OCI-LY3 (cell line): Measurements from ENCODE around the gene SH3GL3.

Source experiments
- H2AFZ ChIP-seq: fragments of 200-600, 300-600 bp; shearing (Covaris generic); 2 replicates; pipeline ENCODE4 v1.6.0; 2014; ENCODE audit warnings: antibody characterized with exemption, low read depth, low read length
- H3K27ac ChIP-seq: fragments of 200-600, 300-600 bp; sonication (generic); 2 replicates; pipeline ENCODE4 v1.5.1; 2014; ENCODE audit warnings: mild to moderate bottlenecking, low read length, moderate library complexity, mixed read lengths
- H3K27me3 ChIP-seq: fragments of 200-600, 300-600 bp; sonication (generic); 2 replicates; pipeline ENCODE4 v1.6.1; 2014; ENCODE audit warnings: low read depth, low read length, mixed read lengths
- H3K36me3 ChIP-seq: fragments of 200-600, 300-600 bp; sonication (generic); replicated peaks from 2 replicates; pipeline ENCODE3; 2014; ENCODE audit warnings: low read depth, low read length, mixed read lengths
- H3K4me1 ChIP-seq: fragments of 300-600, 200-600 bp; sonication (generic); 2 replicates; pipeline ENCODE4 v1.6.1; 2014; ENCODE audit warnings: low read length, mixed read lengths
- H3K4me2 ChIP-seq: fragments of 200-600, 300-600 bp; sonication (generic); 2 replicates; pipeline ENCODE4 v1.6.1; 2014; ENCODE audit warnings: low read length, mixed read lengths
- H3K4me3 ChIP-seq: fragments of 300-600, 200-600 bp; sonication (generic); 2 replicates; pipeline ENCODE4 v1.5.1; 2014; ENCODE audit warnings: antibody characterized with exemption, mild to moderate bottlenecking, low read length, moderate library complexity
- H3K79me2 ChIP-seq: fragments of 300-600, 200-600 bp; shearing (Covaris generic); 2 replicates; pipeline ENCODE4 v1.6.1; 2014; ENCODE audit warnings: mild to moderate bottlenecking, low read length, mixed read lengths
- H3K9ac ChIP-seq: fragments of 300-600, 200-600 bp; shearing (Covaris generic); 2 replicates; pipeline ENCODE4 v1.6.0; 2014; ENCODE audit warnings: mild to moderate bottlenecking, low read length, moderate library complexity
- H3K9me3 ChIP-seq: fragments of 200-600, 300-600 bp; shearing (Covaris generic); 2 replicates; pipeline ENCODE4 v1.6.1; 2014; ENCODE audit warnings: low read length, mixed read lengths; ENCODE audit not compliant: insufficient read depth
- H4K20me1 ChIP-seq: fragments of 200-600, 300-600 bp; sonication (generic); 2 replicates; pipeline ENCODE4 v1.6.1; 2016; ENCODE audit warnings: low read length, mixed read lengths; ENCODE audit not compliant: insufficient read depth
- EZH2phosphoT487 ChIP-seq: fragments of 200-600 bp; shearing (Covaris generic); IDR thresholded peaks from 2 replicates; pipeline ENCODE4 v1.6.1; 2018; ENCODE audit warnings: antibody characterized with exemption, mixed run types, low read depth
- TF ChIP-seq, protein P1 (sequence below): fragments of 200-600, 300-600 bp; sonication (generic); IDR thresholded peaks from 2 replicates; pipeline ENCODE4 v1.5.1; 2014; ENCODE audit warnings: antibody characterized with exemption, low read length, low read depth

SH3GL3 gene

DNA sequence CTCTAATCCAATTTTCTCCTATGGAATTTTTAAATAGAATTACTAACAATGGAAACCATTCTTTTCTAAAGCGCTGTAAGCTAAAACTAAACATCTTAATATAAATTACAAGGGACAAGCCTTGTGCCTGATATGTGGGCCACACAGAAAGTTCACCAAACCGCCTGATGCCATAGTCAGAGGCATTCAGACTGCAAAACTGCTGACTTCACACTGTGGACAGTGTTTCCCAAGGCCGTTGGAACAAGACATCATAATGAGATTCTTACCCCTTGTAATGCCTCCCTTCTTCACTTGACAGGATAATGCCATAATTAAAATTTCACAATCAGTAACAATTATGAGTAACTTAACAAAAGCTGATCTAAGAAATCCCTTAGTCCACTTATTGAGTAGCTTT lies 14.9 kb downstream of the SH3GL3 start:
- Histone ChIP-seq H4K20me1 (no peaks in the 10 kb centered on the region), H3K9me3 (no peaks in the 10 kb centered on the region), H3K4me2 (no peak overlapping the region), H3K9ac (no peak overlapping the region), H3K27ac (no peak overlapping the region), H3K4me3 (no peak overlapping the region), H3K79me2 (no peaks in the 10 kb centered on the region), H3K27me3 (peaks cover 3% of the 10 kb centered on the region; the same call in 1 of the 2 replicates), H3K36me3 (no peaks in the 10 kb centered on the region), H3K4me1 (no peaks in the 10 kb centered on the region), H2AFZ (no peak overlapping the region)
- no peak for TF ChIP-seq EZH2phosphoT487
- TF ChIP-seq, protein P1, sequence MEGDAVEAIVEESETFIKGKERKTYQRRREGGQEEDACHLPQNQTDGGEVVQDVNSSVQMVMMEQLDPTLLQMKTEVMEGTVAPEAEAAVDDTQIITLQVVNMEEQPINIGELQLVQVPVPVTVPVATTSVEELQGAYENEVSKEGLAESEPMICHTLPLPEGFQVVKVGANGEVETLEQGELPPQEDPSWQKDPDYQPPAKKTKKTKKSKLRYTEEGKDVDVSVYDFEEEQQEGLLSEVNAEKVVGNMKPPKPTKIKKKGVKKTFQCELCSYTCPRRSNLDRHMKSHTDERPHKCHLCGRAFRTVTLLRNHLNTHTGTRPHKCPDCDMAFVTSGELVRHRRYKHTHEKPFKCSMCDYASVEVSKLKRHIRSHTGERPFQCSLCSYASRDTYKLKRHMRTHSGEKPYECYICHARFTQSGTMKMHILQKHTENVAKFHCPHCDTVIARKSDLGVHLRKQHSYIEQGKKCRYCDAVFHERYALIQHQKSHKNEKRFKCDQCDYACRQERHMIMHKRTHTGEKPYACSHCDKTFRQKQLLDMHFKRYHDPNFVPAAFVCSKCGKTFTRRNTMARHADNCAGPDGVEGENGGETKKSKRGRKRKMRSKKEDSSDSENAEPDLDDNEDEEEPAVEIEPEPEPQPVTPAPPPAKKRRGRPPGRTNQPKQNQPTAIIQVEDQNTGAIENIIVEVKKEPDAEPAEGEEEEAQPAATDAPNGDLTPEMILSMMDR, result no peak

DNA sequence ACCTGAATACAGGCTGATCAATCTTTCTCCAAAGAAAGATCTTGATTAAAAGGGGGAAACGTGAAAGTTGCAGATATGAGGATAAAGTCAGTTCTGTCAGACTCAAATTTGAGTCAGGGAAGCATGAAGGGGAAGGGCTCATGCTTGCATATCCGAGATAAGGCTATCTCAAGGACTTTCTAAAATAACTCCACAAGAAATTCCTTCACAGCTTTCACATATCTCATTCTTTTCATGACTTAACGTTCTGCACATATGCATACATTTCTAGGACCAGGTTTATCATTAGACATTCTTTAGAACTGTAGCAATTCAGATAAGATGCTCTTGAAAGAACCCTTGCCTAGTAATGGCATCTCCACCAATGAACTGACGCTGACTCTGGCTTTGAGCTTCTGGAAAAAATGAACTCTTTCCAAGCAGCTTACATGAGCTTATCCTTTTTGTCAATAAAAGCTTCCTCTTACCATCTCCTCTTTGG lies 15.9 kb downstream of the SH3GL3 start:
- peaks cover 3% of the 10 kb centered on the region; the same call in 1 of the 2 replicates for H3K27me3 ChIP-seq
- no peaks in the 10 kb centered on the region for H3K36me3 ChIP-seq
- no peak overlapping the region for H3K9ac ChIP-seq
- no peaks in the 10 kb centered on the region for H3K9me3 ChIP-seq
- H4K20me1 ChIP-seq, result no peaks in the 10 kb centered on the region
- no peak for TF ChIP-seq EZH2phosphoT487
- TF ChIP-seq, protein P1, result no peak
- no peaks in the 10 kb centered on the region for H3K4me1 ChIP-seq
- H2AFZ ChIP-seq, result no peak overlapping the region
- H3K79me2 ChIP-seq, result no peaks in the 10 kb centered on the region
- H3K4me2 ChIP-seq, result no peak overlapping the region
- H3K4me3 ChIP-seq, result no peak overlapping the region
- no peak overlapping the region for H3K27ac ChIP-seq

GRCh38 chr15:83470887-83471286 lies 23.7 kb downstream of the SH3GL3 start:
- Histone ChIP-seq H3K4me2 (no peak overlapping the region), H3K36me3 (no peaks in the 10 kb centered on the region), H4K20me1 (no peaks in the 10 kb centered on the region), H3K4me3 (no peak overlapping the region), H3K27me3 (peaks cover 8% of the 10 kb centered on the region; the same call in 1 of the 2 replicates), H2AFZ (no peak overlapping the region), H3K4me1 (no peaks in the 10 kb centered on the region), H3K79me2 (no peaks in the 10 kb centered on the region), H3K9me3 (no peaks in the 10 kb centered on the region), H3K9ac (no peak overlapping the region), H3K27ac (no peak overlapping the region)
- TF ChIP-seq, protein P1, result no peak
- TF ChIP-seq EZH2phosphoT487, result no peak

DNA sequence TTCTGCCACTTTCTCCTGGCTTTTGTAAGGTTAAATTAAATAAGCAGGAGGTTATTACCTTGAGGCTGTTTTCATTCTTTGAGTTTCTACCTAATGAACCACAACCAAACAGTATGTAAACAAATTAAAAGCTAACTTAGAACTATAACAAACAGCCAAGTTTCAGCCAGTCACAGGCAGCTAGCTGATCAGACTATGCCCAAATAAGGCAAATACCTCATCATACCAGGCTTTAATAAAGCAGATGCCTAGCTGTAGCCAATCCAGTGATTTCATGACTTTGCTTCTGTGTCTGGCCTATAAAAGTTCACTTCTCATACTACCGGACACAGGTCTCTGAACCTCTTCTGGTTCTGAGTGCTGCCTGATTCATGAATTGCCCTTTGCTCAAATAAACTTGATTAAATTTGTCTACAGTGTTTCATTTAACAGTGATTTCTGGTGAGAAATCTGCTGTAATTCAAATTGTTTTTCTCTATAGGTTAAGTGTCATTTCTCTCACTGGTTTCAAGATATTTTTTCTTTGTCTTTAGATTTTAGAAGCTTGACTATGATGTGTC lies 24.2 kb downstream of the SH3GL3 start:
- TF ChIP-seq EZH2phosphoT487, result no peak
- TF ChIP-seq, protein P1, result no peak
- H3K9ac ChIP-seq, result no peak overlapping the region
- no peaks in the 10 kb centered on the region for H3K36me3 ChIP-seq
- H3K4me2 ChIP-seq, result no peak overlapping the region
- H3K27me3 ChIP-seq, result peaks cover 8% of the 10 kb centered on the region; the same call in 1 of the 2 replicates
- no peaks in the 10 kb centered on the region for H3K9me3 ChIP-seq
- no peak overlapping the region for H3K27ac ChIP-seq
- H3K4me3 ChIP-seq, result no peak overlapping the region
- no peak overlapping the region for H2AFZ ChIP-seq
- H4K20me1 ChIP-seq, result no peaks in the 10 kb centered on the region
- no peaks in the 10 kb centered on the region for H3K4me1 ChIP-seq
- H3K79me2 ChIP-seq, result no peaks in the 10 kb centered on the region
